ENCODE results near the gene MEIOC. TPM values are rescaled to one million over a fixed set of nuclear protein-coding genes. Genes with fewer than 3 reads are reported as not detected.
"Not testable (repeated sequence)": the region's sequence is repeated elsewhere in the genome, so short reads cannot be mapped to it uniquely, and the experiment has no call there.

Gene MEIOC
- total RNA-seq, 2 experiments from 2014 or later, result 0.16 to 0.26 TPM

GRCh38 chr17:44628243-44629188 is 27.8 kb upstream of the MEIOC start:
- CTCF ChIA-PET, result no interaction called here
- DNase-seq (no peak), ATAC-seq (no peak)
- Mint-ChIP-seq H3K9me3 (ENCODE audit: insufficient read depth) (no peaks in the 10 kb centered on the region), H3K4me3 (no peak overlapping the region), H3K4me1 (ENCODE audit: low read depth) (no peaks in the 10 kb centered on the region), H3K27me3 (ENCODE audit: low read depth) (peaks cover 3% of the 10 kb centered on the region), H3K27ac (no peak overlapping the region), H3K36me3 (ENCODE audit: low read depth) (no peaks in the 10 kb centered on the region)
- POLR2A ChIA-PET, result no interaction called here

DNA sequence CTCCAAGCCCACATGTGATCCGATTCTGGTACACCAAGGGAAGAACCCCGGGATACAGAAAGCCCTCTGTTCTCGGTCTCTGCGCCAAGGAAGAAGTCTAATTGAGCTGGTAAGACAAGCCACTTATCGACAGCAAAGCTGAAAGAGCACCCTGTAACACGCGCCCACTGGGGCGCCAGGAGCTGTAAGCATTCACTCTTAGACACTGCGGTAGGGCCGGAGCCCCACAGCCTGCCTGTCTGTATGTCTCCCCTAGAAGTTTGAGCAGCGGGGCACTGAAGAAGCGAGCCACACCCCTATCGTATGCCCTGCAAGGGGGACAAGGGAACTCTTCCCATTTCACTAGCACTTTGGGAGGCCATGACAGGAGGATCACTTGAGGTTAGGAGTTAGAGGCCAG is 27.0 kb upstream of the MEIOC start:
- no peaks in the 10 kb centered on the region for H3K9me3 Mint-ChIP-seq (ENCODE audit: insufficient read depth)
- ATAC-seq, result no peak
- no peak overlapping the region for H3K4me3 Mint-ChIP-seq
- no peak overlapping the region for H3K27ac Mint-ChIP-seq
- no peak for DNase-seq
- POLR2A ChIA-PET, result interaction anchor here (0.6 kb wide), 1 partner anchor 1267 kb away, joined by 3 read pairs; no protein-coding TSS in a partner anchor
- H3K4me1 Mint-ChIP-seq (ENCODE audit: low read depth), result no peaks in the 10 kb centered on the region
- H3K27me3 Mint-ChIP-seq (ENCODE audit: low read depth), result peaks cover 5% of the 10 kb centered on the region
- H3K36me3 Mint-ChIP-seq (ENCODE audit: low read depth), result no peaks in the 10 kb centered on the region
- CTCF ChIA-PET, result interaction anchor here (2.6 kb wide), 1 partner anchor 96 kb away, joined by 10 read pairs; no protein-coding TSS in a partner anchor

DNA sequence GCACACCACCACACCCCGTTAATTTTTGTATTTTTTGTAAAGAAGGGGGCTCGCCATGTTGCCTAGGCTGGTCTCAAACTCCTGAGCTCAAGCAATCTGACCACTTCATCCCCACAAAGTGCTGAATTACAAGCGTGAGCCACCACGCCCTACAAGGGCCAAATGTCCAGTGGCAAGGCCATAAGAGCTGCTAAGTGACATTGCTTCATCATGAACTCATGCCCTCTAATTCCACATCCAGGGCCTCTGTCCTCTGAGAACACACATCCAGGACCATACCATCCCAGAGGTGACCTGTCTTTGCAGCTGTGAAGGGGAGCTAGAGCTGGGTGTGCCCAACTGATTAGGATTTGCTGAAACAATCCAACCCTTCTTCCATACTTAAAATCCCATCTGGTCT is 25.6 kb upstream of the MEIOC start:
- H3K27me3 Mint-ChIP-seq (ENCODE audit: low read depth), result peaks cover 3% of the 10 kb centered on the region
- ATAC-seq (no peak), DNase-seq (no peak)
- CTCF ChIA-PET, result interaction anchor here (2.6 kb wide), 1 partner anchor 97 kb away, joined by 10 read pairs; no protein-coding TSS in a partner anchor
- POLR2A ChIA-PET, result interaction anchor here (0.6 kb wide), 1 partner anchor 59 kb away, joined by 3 read pairs; no protein-coding TSS in a partner anchor
- H3K4me1 Mint-ChIP-seq (ENCODE audit: low read depth), result no peaks in the 10 kb centered on the region
- H3K9me3 Mint-ChIP-seq (ENCODE audit: insufficient read depth), result no peaks in the 10 kb centered on the region
- no peak overlapping the region for H3K4me3 Mint-ChIP-seq
- H3K36me3 Mint-ChIP-seq (ENCODE audit: low read depth), result no peaks in the 10 kb centered on the region
- H3K27ac Mint-ChIP-seq, result no peak overlapping the region

DNA sequence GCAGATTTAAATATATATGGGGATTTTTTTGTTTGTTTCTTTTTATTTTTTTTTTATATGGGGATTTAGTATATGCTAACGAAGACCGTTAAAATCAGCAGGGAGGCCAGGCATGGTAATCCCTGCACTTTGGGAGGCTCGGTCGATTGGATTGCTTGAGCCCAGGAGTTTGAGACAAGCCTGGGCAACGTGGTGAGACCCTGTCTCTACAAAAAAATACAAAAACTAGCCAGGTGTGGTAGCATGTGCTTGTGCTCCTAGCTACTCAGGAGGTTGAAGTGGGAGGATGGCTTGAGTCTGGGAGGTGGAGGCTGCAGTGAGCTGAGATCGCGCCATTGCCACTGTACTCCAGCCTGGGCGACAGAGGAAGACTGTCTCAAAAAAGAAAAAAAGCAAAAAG is 22.3 kb upstream of the MEIOC start:
- Mint-ChIP-seq H3K27ac (no peak overlapping the region), H3K27me3 (ENCODE audit: low read depth) (peaks cover 11% of the 10 kb centered on the region), H3K4me1 (ENCODE audit: low read depth) (no peaks in the 10 kb centered on the region), H3K36me3 (ENCODE audit: low read depth) (no peaks in the 10 kb centered on the region), H3K9me3 (ENCODE audit: insufficient read depth) (no peaks in the 10 kb centered on the region), H3K4me3 (no peak overlapping the region)
- no peak for DNase-seq
- POLR2A ChIA-PET, result no interaction called here
- no peak for ATAC-seq
- CTCF ChIA-PET, result no interaction called here

DNA sequence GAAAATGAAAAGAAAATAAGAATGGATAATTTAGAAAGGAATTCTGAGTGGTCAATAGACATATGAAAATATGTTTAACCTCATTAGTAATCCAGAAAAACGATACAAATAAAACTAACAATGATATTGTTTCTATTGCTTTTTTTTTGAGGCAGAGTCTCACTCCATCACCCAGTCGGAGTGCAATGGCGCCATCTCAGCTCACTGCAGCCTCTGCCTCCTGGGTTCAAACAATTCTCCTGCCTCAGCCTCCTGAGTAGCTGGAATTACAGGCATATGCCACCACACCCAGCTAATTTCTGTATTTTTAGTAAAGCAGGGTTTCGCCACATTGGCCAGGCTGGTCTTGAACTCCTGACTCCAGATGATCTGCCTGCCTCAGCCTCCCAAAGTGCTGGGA is 21.9 kb upstream of the MEIOC start:
- CTCF ChIA-PET, result interaction anchor here (0.9 kb wide), 1 partner anchor 101 kb away, joined by 6 read pairs; no protein-coding TSS in a partner anchor

DNA sequence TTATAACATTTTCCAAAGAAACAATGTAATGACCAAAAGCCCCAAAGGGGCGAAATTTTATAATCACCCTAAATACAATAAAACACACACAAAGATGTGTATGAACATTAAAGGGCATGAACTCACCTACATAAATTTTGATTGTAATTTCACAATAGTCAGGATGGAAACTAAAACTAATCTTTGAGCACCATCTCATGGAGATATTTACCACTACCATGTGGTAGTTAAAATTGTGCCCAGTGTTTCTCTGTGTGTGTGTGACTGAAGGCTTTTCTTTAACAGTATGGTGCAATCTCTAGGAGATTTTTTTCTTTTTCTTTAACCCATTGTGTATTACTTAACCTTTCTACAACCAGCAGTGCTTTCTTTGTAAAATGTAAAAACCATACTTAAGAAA is 19.7 kb upstream of the MEIOC start:
- H3K36me3 Mint-ChIP-seq (ENCODE audit: low read depth), result no peaks in the 10 kb centered on the region
- no peaks in the 10 kb centered on the region for H3K9me3 Mint-ChIP-seq (ENCODE audit: insufficient read depth)
- ChIA-PET POLR2A (no interaction called here), CTCF (interaction anchor here (0.8 to 1.9 kb wide), 2 partner anchors 12 to 103 kb away, joined by 3 to 15 read pairs; no protein-coding TSS in a partner anchor)
- H3K4me1 Mint-ChIP-seq (ENCODE audit: low read depth), result no peaks in the 10 kb centered on the region
- ATAC-seq (no peak), DNase-seq (no peak)
- no peak overlapping the region for H3K27ac Mint-ChIP-seq
- no peak overlapping the region for H3K4me3 Mint-ChIP-seq
- peaks cover 11% of the 10 kb centered on the region for H3K27me3 Mint-ChIP-seq (ENCODE audit: low read depth)

More for the DNA sequence above, 21.9 kb upstream of the MEIOC start:
- ATAC-seq; POLR2A ChIA-PET; H3K9me3 Mint-ChIP-seq (ENCODE audit: insufficient read depth); H3K27ac Mint-ChIP-seq; H3K36me3 Mint-ChIP-seq (ENCODE audit: low read depth); H3K4me1 Mint-ChIP-seq (ENCODE audit: low read depth); H3K4me3 Mint-ChIP-seq; DNase-seq: not testable (repeated sequence)
- peaks cover 11% of the 10 kb centered on the region for H3K27me3 Mint-ChIP-seq (ENCODE audit: low read depth)

DNA sequence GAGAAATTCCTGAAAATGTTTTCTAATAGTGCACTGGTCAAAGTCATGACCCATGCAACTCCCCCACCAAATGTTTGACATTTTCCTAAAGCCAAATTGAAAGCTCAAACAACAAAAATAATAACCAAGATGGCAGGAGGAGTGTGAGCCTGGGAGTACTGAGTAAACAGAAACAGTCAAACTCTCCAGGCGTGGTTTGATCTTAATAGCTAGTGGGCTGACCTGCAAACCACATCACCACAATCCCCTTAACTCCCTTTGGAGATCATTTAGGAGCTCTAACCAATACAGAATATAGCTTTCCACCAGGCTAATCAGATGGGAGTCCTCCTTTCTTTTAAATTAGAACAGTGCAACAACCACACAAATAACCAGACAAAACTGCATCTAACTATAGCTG is 19.2 kb upstream of the MEIOC start:
- Mint-ChIP-seq H3K9me3 (ENCODE audit: insufficient read depth) (no peaks in the 10 kb centered on the region), H3K4me1 (ENCODE audit: low read depth) (no peaks in the 10 kb centered on the region), H3K36me3 (ENCODE audit: low read depth) (no peaks in the 10 kb centered on the region), H3K27me3 (ENCODE audit: low read depth) (peaks cover 11% of the 10 kb centered on the region), H3K4me3 (no peak overlapping the region), H3K27ac (no peak overlapping the region)
- CTCF ChIA-PET, result interaction anchor here (0.8 to 1.9 kb wide), 2 partner anchors 12 to 104 kb away, joined by 3 to 15 read pairs; no protein-coding TSS in a partner anchor
- ATAC-seq (no peak), DNase-seq (no peak)
- POLR2A ChIA-PET, result no interaction called here

DNA sequence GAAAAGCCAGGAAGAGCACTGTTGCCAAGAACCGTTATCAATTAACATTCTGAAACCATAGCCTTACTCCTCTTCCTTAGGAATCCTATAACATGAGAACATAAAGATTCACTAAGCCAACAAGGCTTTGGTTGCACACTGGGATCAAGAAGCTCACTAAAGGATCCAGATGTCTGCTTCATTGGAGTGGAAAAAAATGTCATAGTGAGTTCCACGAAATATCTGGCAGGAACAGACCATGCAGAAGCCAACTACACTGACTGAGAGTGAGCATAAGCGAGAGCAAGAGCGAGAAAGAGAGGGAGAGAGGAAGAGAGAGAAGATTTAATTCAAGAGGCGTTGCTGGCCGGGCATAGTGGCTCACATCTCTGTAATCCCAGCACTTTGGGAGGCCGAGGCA is 13.4 kb upstream of the MEIOC start:
- ChIA-PET CTCF (interaction anchor here (1.1 kb wide), 1 partner anchor 119 kb away, joined by 3 read pairs; no protein-coding TSS in a partner anchor), POLR2A (no interaction called here)
- H3K36me3 Mint-ChIP-seq (ENCODE audit: low read depth), result no peaks in the 10 kb centered on the region
- no peak overlapping the region for H3K27ac Mint-ChIP-seq
- no peak overlapping the region for H3K4me3 Mint-ChIP-seq
- DNase-seq (no peak), ATAC-seq (no peak)
- peaks cover 19% of the 10 kb centered on the region for H3K27me3 Mint-ChIP-seq (ENCODE audit: low read depth)
- no peaks in the 10 kb centered on the region for H3K4me1 Mint-ChIP-seq (ENCODE audit: low read depth)
- H3K9me3 Mint-ChIP-seq (ENCODE audit: insufficient read depth), result no peaks in the 10 kb centered on the region

- peaks cover 28% of the 10 kb centered on the region for H3K27me3 Mint-ChIP-seq (ENCODE audit: low read depth)
- no peaks in the 10 kb centered on the region for H3K9me3 Mint-ChIP-seq (ENCODE audit: insufficient read depth)
- CTCF ChIA-PET, result no interaction called here
- H3K36me3 Mint-ChIP-seq (ENCODE audit: low read depth), result no peaks in the 10 kb centered on the region
- no peak overlapping the region for H3K27ac Mint-ChIP-seq
- no peak for DNase-seq
- no peak for ATAC-seq
- H3K4me1 Mint-ChIP-seq (ENCODE audit: low read depth), result no peaks in the 10 kb centered on the region
- H3K4me3 Mint-ChIP-seq, result no peak overlapping the region
- POLR2A ChIA-PET, result no interaction called here
Measured at GRCh38 chr17:44645341-44645740, 10.9 kb upstream of the MEIOC start.

- no peak for ATAC-seq
Measured at GRCh38 chr17:44646280-44646679, 10.0 kb upstream of the MEIOC start.

DNA sequence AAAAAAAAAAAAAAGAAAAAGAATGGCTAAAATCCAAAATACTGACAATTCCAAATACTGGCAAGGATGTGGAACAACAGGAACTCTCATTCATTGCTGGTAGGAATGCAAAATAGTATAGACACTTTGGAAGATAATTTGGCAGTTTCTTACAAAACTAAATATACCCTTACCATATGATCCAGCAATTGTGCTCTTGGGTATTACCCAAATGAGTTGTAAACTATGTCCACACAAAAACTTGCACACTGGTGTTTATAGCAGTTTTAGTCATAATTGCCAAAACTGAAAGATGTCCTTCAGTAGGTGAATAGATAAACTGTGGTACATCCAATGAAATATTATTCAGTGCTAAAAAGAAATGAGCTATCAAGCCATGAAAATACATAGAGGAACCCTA is 8.5 kb upstream of the MEIOC start:
- H3K27me3 Mint-ChIP-seq (ENCODE audit: low read depth), result peaks cover 27% of the 10 kb centered on the region
- H3K4me1 Mint-ChIP-seq (ENCODE audit: low read depth), result no peaks in the 10 kb centered on the region
- H3K9me3 Mint-ChIP-seq (ENCODE audit: insufficient read depth), result no peaks in the 10 kb centered on the region
- CTCF ChIA-PET, result no interaction called here
- POLR2A ChIA-PET, result interaction anchor here (0.6 kb wide), 1 partner anchor 413 kb away, joined by 4 read pairs; no protein-coding TSS in a partner anchor
- no peak for DNase-seq
- no peaks in the 10 kb centered on the region for H3K36me3 Mint-ChIP-seq (ENCODE audit: low read depth)
- H3K27ac Mint-ChIP-seq, result no peak overlapping the region
- H3K4me3 Mint-ChIP-seq, result no peak overlapping the region
- ATAC-seq, result no peak

More at GRCh38 chr17:44646280-44646679, 10.0 kb upstream of the MEIOC start:
- Mint-ChIP-seq H3K36me3 (ENCODE audit: low read depth) (no peaks in the 10 kb centered on the region), H3K27me3 (ENCODE audit: low read depth) (peaks cover 28% of the 10 kb centered on the region), H3K27ac (no peak overlapping the region), H3K4me3 (no peak overlapping the region), H3K4me1 (ENCODE audit: low read depth) (no peaks in the 10 kb centered on the region), H3K9me3 (ENCODE audit: insufficient read depth) (no peaks in the 10 kb centered on the region)
- DNase-seq, result no peak
- CTCF ChIA-PET, result interaction anchor here (1.0 kb wide), 1 partner anchor 113 kb away, joined by 3 read pairs; no protein-coding TSS in a partner anchor
- POLR2A ChIA-PET, result no interaction called here

DNA sequence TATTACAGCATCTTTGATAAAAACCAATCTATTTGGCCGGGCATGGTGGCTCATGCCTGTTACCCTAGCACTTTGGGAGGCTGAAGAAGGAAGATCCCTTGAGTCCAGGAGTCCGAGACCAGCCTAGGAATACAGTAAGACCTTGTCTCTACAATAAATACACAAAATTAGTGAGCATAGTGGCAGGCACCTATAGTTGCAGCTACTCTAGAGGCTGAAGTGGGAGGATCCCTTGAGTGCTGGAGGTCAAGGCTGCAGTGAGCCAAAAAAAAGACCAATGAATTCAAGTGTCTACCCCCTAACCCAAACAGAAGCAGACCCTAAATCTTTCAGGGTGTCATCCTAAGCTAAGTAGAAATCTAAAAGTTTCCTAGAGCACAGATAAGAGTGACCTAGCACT is 7.3 kb upstream of the MEIOC start:
- Mint-ChIP-seq H3K4me1 (ENCODE audit: low read depth) (no peaks in the 10 kb centered on the region), H3K4me3 (no peak overlapping the region), H3K9me3 (ENCODE audit: insufficient read depth) (no peaks in the 10 kb centered on the region), H3K27ac (no peak overlapping the region), H3K36me3 (ENCODE audit: low read depth) (no peaks in the 10 kb centered on the region), H3K27me3 (ENCODE audit: low read depth) (peaks cover 25% of the 10 kb centered on the region)
- CTCF ChIA-PET, result interaction anchor here (0.9 kb wide), 1 partner anchor 12 kb away, joined by 3 read pairs; no protein-coding TSS in a partner anchor
- ATAC-seq, result no peak
- no peak for DNase-seq
- POLR2A ChIA-PET, result interaction anchor here (0.6 kb wide), 2 partner anchors 28 to 70 kb away, joined by 3 read pairs; no protein-coding TSS in a partner anchor

Data from activated CD8-positive, alpha-beta T cell treated with anti-CD3 and anti-CD28 coated beads, Interleukin-2, amount 10 ng/mL, durations not matched to agents 7 days and 5 days (primary cell).